CD4-positive, CD25-positive, alpha-beta regulatory T cell (primary cell): Measurements from ENCODE around the gene PVALEF. TPM values are rescaled to one million over a fixed set of nuclear protein-coding genes. Genes with fewer than 3 reads are reported as not detected.
A peak's percentile ranks its signal among the peaks of the same experiment; 100 is the strongest.

Experiments used
- ATAC-seq, 2 donors: fragments of 150-1000 bp; cut with Tn5 transposase; one replicate each; pipeline ENCODE4 v1.10.0; 2021; ENCODE audit warnings: low read depth in 2 of 2, moderate number of reproducible peaks in 2 of 2, moderate library complexity in 1 of 2
- DNase-seq, 3 donors: peaks; one replicate each; pipeline versions ENCODE4 v3.0.0 to v3.0.0-alpha.2; 2012 to 2022; ENCODE audit warnings: mixed read lengths in 1 of 3
- H3K27ac ChIP-seq: one replicate; pipeline ENCODE4 v1.7.0; 2013; ENCODE audit warnings: mild to moderate bottlenecking, low read length; ENCODE audit not compliant: insufficient read depth, poor library complexity, severe bottlenecking
- H3K27me3 ChIP-seq: one replicate; pipeline ENCODE4 v1.7.0; 2013; ENCODE audit warnings: low read length; ENCODE audit not compliant: control insufficient read depth, insufficient read depth
- H3K36me3 ChIP-seq: one replicate; pipeline ENCODE4 v1.7.0; 2013; ENCODE audit warnings: mild to moderate bottlenecking, low read length, moderate library complexity; ENCODE audit not compliant: control insufficient read depth, insufficient read depth
- H3K4me1 ChIP-seq: 2 replicates; pipeline ENCODE4 v1.7.0; 2013; ENCODE audit warnings: mild to moderate bottlenecking, low read length; ENCODE audit not compliant: insufficient read depth, control insufficient read depth, poor library complexity, severe bottlenecking
- H3K4me3 ChIP-seq: one replicate; pipeline ENCODE4 v1.7.0; 2013; ENCODE audit warnings: low read depth, mild to moderate bottlenecking, low read length, moderate library complexity
- H3K9me3 ChIP-seq, 2 experiments: 1 replicate in 1 of 2; 2 replicates in 1 of 2; pipeline ENCODE4 v1.7.0; 2013; ENCODE audit warnings: low read length in 2 of 2, mild to moderate bottlenecking in 1 of 2, moderate library complexity in 1 of 2; ENCODE audit not compliant: control insufficient read depth in 2 of 2
- H3K27ac Mint-ChIP-seq, 3 donors: one replicate each; pipeline ENCODE4 v1.8.0; 2020 to 2022; ENCODE audit warnings: mild to moderate bottlenecking in 3 of 3, mixed read lengths in 3 of 3, moderate library complexity in 2 of 3
- H3K27me3 Mint-ChIP-seq: one replicate; pipeline ENCODE4 v1.8.0; 2022; ENCODE audit warnings: mild to moderate bottlenecking, mixed read lengths
- H3K36me3 Mint-ChIP-seq: one replicate; pipeline ENCODE4 v1.8.0; 2020; ENCODE audit warnings: mixed read lengths
- H3K4me1 Mint-ChIP-seq, 4 donors: one replicate each; pipeline ENCODE4 v1.8.0; 2020 to 2022; ENCODE audit warnings: mixed read lengths in 4 of 4, mild to moderate bottlenecking in 1 of 4
- H3K4me3 Mint-ChIP-seq, 4 donors: one replicate each; pipeline ENCODE4 v1.8.0; 2020 to 2022; ENCODE audit warnings: mild to moderate bottlenecking in 4 of 4, mixed read lengths in 4 of 4, moderate library complexity in 3 of 4
- H3K9me3 Mint-ChIP-seq, 7 donors: one replicate each; pipeline ENCODE4 v1.8.0; 2020 to 2022; ENCODE audit warnings: mixed read lengths in 7 of 7, mild to moderate bottlenecking in 3 of 7, moderate library complexity in 2 of 7
- polyA plus RNA-seq, 4 donors: library from polyadenylated mRNA; unstranded; fragments of 300-500 nt; fragmentation: Illumina TruSeq; gene quantifications; one replicate each; pipeline ENCODE4 v1.2.3, GENCODE V29; 2021
- total RNA-seq: library from RNA; stranded (reverse); gene quantifications from one replicate; pipeline ENCODE4 v1.2.3, GENCODE V29; 2022

Gene PVALEF
- total and polyA plus RNA-seq, 5 donors from 2014 or later: not detected

DNA sequence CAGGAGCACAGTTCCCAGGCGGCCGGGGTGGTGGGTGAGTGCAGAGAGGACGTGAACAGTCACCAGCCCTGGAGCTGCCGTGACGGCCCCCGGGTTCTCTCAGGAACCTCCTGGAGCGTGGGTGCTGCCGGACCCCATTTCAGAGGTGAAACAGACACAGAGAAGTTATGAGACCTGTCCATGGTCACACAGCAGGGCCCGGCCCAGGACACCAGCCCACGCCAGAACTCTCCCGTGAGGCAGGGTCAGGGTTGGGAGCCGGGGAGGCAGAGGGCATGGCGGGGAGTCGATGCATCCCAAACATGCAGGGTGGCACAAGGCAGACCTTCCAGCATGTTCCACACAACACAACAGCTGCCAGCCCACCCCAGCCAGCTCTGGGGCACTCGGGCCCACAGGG lies 3.8 kb upstream of the PVALEF start:
- Histone ChIP-seq H3K9me3 (no peaks in the 10 kb centered on the region), H3K36me3 (no peaks in the 10 kb centered on the region), H3K4me3 (no peak overlapping the region), H3K4me1 (peaks cover 10% of the 10 kb centered on the region), H3K27ac (no peak overlapping the region), H3K27me3 (no peaks in the 10 kb centered on the region)
- Mint-ChIP-seq H3K4me1 (peaks cover 0 to 2% (median 0%) of the 10 kb centered on the region in 4 donors), H3K27ac (no peak overlapping the region), H3K36me3 (no peaks in the 10 kb centered on the region), H3K9me3 (peaks cover 0 to 2% (median 0%) of the 10 kb centered on the region in 7 donors), H3K4me3 (no peak overlapping the region), H3K27me3 (peaks cover 16% of the 10 kb centered on the region)
- ATAC-seq (no peak), DNase-seq (no peak)

DNA sequence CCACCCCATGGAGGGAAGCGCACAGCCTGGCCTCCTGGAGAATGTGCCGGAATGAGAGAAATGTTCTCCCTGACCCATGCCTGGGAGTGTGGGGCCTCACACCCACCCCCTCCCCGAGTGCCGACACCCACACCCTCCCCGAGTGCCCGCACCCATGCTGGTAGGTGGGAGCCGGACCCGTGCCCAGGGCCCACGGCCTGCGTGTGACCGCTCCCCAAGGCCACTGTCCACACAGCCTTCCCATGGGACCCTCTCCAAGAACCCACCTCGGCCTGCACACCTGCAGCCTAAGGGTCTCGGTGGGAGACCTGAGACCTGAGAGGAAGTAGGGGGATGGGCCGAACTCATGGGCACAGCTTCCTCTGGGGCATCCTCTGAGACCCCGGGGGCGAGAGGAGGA lies 3.3 kb upstream of the PVALEF start:
- Histone ChIP-seq H3K9me3 (no peaks in the 10 kb centered on the region), H3K27me3 (no peaks in the 10 kb centered on the region), H3K4me3 (no peak overlapping the region), H3K36me3 (no peaks in the 10 kb centered on the region), H3K27ac (no peak overlapping the region), H3K4me1 (peaks cover 10% of the 10 kb centered on the region)
- no peak overlapping the region for H3K4me3 Mint-ChIP-seq
- peaks cover 0 to 2% (median 0%) of the 10 kb centered on the region in 7 donors for H3K9me3 Mint-ChIP-seq
- H3K27me3 Mint-ChIP-seq: peaks cover 18% of the 10 kb centered on the region
- H3K4me1 Mint-ChIP-seq: peaks cover 0 to 2% (median 0%) of the 10 kb centered on the region in 4 donors
- DNase-seq (no peak), ATAC-seq (no peak)
- H3K27ac Mint-ChIP-seq: no peak overlapping the region
- no peaks in the 10 kb centered on the region for H3K36me3 Mint-ChIP-seq

DNA sequence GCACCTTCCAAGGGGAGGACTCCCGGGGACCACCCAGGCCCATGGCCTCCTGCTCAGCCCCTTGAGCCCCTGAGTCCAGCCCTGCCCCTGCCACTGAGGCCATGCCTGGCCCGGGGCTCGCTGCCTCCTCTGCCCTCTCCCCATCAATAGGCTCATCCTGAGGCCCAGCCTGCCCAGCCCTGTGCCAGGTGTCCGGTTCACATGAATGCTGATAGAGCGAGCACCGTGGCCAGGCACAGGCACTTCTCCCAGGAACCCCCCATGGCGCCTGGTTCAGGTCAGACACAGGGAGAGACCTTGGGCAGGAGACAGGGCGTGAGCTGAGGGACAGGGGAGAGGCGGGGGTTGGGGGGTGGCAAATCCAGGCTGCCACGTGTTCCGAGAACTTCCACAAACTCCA lies 2.8 kb upstream of the PVALEF start:
- Histone ChIP-seq H3K4me3 (no peak overlapping the region), H3K36me3 (no peaks in the 10 kb centered on the region), H3K9me3 (no peaks in the 10 kb centered on the region), H3K4me1 (peaks cover 10% of the 10 kb centered on the region), H3K27ac (no peak overlapping the region), H3K27me3 (no peaks in the 10 kb centered on the region)
- peaks cover 24% of the 10 kb centered on the region for H3K27me3 Mint-ChIP-seq
- peaks cover 0 to 2% (median 0%) of the 10 kb centered on the region in 7 donors for H3K9me3 Mint-ChIP-seq
- H3K27ac Mint-ChIP-seq: peak overlapping the region in 1 of 3 donors; percentile 90
- ATAC-seq: no peak
- no peaks in the 10 kb centered on the region for H3K36me3 Mint-ChIP-seq
- DNase-seq: no peak
- no peak overlapping the region for H3K4me3 Mint-ChIP-seq
- H3K4me1 Mint-ChIP-seq: peaks cover 0 to 4% (median 0%) of the 10 kb centered on the region in 4 donors

DNA sequence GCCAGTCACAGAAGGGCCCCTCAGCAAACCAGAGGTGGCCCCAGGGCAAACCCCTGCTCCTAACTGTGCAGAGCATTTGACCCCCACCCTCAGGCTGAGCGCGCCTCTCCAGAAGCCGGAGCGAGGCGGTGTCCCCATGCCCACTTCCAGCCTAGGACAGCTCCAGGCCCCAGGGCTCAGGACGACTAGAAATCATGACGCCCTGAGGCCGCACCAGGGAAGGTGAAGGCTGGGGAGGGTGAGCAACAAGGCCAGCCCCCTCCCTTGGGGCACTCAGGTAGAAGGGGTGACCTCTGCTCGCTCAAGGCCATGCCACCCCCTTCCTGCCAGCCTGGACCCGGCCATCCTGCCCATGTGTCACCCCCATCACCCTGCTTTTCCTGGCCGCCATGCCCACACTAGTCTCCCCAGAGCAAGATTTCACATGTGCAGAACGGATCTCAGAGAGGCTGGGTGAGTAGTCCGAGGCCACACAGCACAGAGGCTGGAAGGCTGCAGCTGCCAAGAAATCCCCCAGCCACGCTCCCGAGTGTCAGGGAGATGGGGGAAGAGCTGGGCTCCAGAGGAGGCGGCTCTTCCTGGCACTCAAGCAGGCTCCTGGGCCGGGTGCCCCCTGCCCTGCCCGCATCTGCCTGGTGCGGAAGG lies 2.1 kb upstream of the PVALEF start:
- Histone ChIP-seq H3K4me1 (peaks cover 10% of the 10 kb centered on the region), H3K4me3 (no peak overlapping the region), H3K27ac (no peak overlapping the region), H3K9me3 (no peaks in the 10 kb centered on the region), H3K27me3 (no peaks in the 10 kb centered on the region), H3K36me3 (no peaks in the 10 kb centered on the region)
- H3K36me3 Mint-ChIP-seq: no peaks in the 10 kb centered on the region
- ATAC-seq (no peak), DNase-seq (no peak)
- H3K4me3 Mint-ChIP-seq: no peak overlapping the region
- peaks cover 0 to 4% (median 0%) of the 10 kb centered on the region in 4 donors for H3K4me1 Mint-ChIP-seq
- peak overlapping the region in 1 of 3 donors; percentile 90 for H3K27ac Mint-ChIP-seq
- peaks cover 0 to 2% (median 0%) of the 10 kb centered on the region in 7 donors for H3K9me3 Mint-ChIP-seq
- H3K27me3 Mint-ChIP-seq: peaks cover 24% of the 10 kb centered on the region

DNA sequence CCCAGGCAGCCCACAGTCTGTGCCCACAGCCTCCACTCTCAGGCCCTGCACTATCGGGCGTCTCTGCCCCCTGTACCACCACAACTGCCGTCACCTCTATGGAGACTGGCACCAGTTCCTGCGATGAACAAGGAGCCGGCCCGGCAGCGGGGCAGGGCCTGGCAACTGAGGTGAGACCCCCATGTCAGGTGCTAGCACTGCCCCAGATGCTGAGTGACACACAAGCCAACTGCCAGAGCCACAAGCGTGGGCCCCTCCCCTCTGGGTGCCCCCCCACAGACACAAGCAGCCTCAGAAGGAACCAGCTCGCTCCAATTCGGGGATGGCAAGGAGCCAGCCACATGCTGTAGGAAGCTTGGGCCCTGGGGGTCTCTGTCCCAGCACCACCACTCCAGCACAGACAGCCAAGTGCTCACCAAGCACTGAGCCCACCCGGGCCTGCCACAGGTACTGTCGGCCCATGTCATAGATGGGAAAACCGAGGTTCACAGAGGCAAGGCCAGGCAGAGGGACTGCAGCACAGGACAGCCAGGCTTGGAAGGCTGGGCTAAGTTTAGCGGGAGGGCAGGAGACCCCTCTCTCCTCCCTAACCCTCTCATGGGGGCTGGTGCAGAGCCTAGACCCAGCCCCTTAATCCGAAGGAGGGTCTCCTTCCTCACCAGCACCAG lies 1.5 kb upstream of the PVALEF start:
- no peaks in the 10 kb centered on the region for H3K27me3 ChIP-seq
- peak overlapping the region in 1 of 4 donors; percentile 24 for H3K4me3 Mint-ChIP-seq
- H3K27ac Mint-ChIP-seq: no peak overlapping the region
- no peak overlapping the region for H3K27ac ChIP-seq
- no peak for DNase-seq
- no peaks in the 10 kb centered on the region for H3K36me3 ChIP-seq
- no peak for ATAC-seq
- peaks cover 0 to 4% (median 0%) of the 10 kb centered on the region in 4 donors for H3K4me1 Mint-ChIP-seq
- H3K27me3 Mint-ChIP-seq: peaks cover 24% of the 10 kb centered on the region
- H3K4me3 ChIP-seq: no peak overlapping the region
- H3K9me3 ChIP-seq: no peaks in the 10 kb centered on the region
- no peaks in the 10 kb centered on the region for H3K36me3 Mint-ChIP-seq
- peaks cover 0 to 2% (median 0%) of the 10 kb centered on the region in 7 donors for H3K9me3 Mint-ChIP-seq
- H3K4me1 ChIP-seq: peaks cover 10% of the 10 kb centered on the region

DNA sequence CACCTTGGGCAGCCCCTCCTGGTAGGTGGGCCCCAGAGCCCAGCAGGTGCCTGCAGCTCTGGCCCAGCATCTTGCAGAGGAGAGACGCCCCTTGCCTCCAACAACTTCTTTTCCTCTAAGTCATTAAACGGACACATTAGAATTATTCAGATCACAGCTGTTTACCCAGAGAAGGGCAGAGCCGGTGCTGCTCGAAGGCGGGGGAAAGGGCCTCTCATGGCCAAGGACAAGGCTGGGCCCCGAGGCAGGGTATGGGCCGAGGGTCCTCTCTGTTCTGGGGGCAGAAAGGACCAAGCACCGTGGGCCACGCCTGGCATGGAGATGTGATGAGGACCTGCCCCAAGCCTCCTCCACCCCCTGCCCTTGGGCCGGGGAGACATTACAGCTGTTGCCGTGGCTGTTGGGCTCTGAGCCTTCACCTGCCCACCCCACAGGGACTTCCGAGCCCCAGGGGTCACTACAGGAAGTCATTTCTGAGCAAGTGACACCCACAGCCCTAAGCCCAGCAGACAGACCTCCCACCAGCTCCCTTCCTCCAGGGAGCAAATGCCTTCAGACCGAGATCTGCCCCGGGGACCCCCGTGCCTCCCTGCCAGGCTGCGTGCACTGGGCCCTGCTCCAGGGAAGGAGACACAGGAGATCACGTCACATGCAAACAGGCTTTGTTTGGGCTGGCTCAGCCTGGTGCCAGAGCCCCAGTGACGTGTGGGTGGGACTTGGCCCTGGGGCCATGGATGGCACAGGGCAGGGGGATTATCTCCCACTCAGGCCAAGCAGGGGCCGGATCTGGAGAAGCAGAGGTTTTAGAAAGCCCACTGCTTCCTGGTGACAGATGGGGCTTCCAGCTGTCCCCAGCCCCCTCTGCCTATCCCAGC lies 699 bp upstream of the PVALEF start:
- no peaks in the 10 kb centered on the region for H3K9me3 ChIP-seq
- H3K4me1 ChIP-seq: peaks cover 10% of the 10 kb centered on the region
- Mint-ChIP-seq H3K27ac (no peak overlapping the region), H3K9me3 (peaks cover 0 to 2% (median 0%) of the 10 kb centered on the region in 7 donors), H3K4me1 (peaks cover 0 to 4% (median 0%) of the 10 kb centered on the region in 4 donors), H3K36me3 (no peaks in the 10 kb centered on the region), H3K4me3 (peak overlapping the region in 2 of 4 donors; percentile 36 to 67), H3K27me3 (peaks cover 24% of the 10 kb centered on the region)
- no peak for DNase-seq
- no peak overlapping the region for H3K4me3 ChIP-seq
- no peaks in the 10 kb centered on the region for H3K36me3 ChIP-seq
- no peak overlapping the region for H3K27ac ChIP-seq
- H3K27me3 ChIP-seq: no peaks in the 10 kb centered on the region
- no peak for ATAC-seq

DNA sequence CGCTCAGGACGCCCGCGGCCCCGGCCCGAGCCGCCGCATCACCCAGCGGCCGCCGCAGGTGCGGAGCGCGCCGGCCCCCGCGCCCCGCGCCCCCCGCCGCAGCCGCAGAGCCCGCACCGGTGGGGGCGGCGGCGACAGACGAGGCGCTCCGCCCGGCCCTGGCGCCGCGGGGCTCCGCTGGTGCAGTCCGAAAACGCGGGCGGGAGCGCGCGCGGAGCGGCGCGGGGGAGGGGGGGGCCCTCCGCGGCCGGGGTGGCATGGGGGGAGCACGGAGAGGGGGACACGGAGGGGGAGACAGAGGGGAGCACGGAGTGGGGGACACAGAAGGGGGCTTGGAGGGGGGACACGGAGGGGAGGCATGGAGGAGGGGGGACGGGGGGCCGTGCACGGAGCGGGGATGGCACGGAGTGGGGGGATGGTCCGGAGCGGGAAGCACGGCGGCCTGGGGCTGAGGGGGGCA lies 756 bp downstream of the PVALEF start, which contains the start of gene AATK:
AATK (minus strand) TSS at position 189 of the 460 bp plus-strand sequence. CDS start 229 bp downstream, outside the sequence.
- Mint-ChIP-seq H3K9me3 (peaks cover 0 to 2% (median 0%) of the 10 kb centered on the region in 7 donors), H3K36me3 (no peaks in the 10 kb centered on the region), H3K4me3 (peak within 1 kb of the TSS in 1 of 4 donors; percentile 35), H3K27me3 (peaks cover 22% of the 10 kb centered on the region), H3K4me1 (peaks cover 0 to 4% (median 0%) of the 10 kb centered on the region in 4 donors), H3K27ac (no peak within 1 kb of the TSS)
- Histone ChIP-seq H3K27me3 (no peaks in the 10 kb centered on the region), H3K9me3 (no peaks in the 10 kb centered on the region), H3K27ac (no peak within 1 kb of the TSS), H3K36me3 (no peaks in the 10 kb centered on the region), H3K4me3 (no peak within 1 kb of the TSS), H3K4me1 (peaks cover 5% of the 10 kb centered on the region)
- DNase-seq (no peak), ATAC-seq (peak in 1 of 2 donors; percentile 17)
